ENCODE data around the gene GLMP.

Gene GLMP

DNA sequence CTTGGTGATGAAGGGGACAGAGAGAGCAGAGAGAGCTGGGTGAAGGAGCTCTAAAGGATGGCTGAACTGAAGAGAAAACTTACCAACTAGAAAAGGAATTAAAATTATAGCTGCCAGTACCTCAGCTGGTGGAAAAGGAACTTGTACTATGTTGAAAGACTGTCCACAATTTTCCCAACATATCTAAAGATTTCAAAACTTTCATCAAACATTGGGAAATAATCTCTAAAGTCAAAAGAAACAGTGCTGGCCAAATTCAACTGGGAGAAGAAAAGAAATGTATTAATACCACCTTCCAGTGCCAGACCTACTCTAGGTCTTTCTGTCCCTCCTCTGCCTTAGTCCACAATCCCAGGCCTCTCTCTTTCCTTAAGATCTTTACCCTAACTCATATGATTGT, 18.9 kb downstream of the GLMP start:
- H3K4me1 ChIP-seq (ENCODE audit: control insufficient read depth, insufficient read depth, low read length, poor library complexity, severe bottlenecking): peaks cover 5% of the 10 kb centered on the region
- no peaks in the 10 kb centered on the region for H3K9me3 ChIP-seq (ENCODE audit: control insufficient read depth, low read length)
- no peak overlapping the region for H3K27ac ChIP-seq (ENCODE audit: low read depth, low read length, severe bottlenecking)
- H3K4me3 ChIP-seq (ENCODE audit: extremely low read depth, insufficient read depth, low read length, poor library complexity, severe bottlenecking): no peak overlapping the region
- peaks cover 89% of the 10 kb centered on the region for H3K36me3 ChIP-seq (ENCODE audit: control insufficient read depth, insufficient read depth, low read length)

GRCh38 chr1:156270314-156270713, 25.2 kb downstream of the GLMP start:
- Histone ChIP-seq H3K36me3 (ENCODE audit: control insufficient read depth, insufficient read depth, low read length) (peaks cover 93% of the 10 kb centered on the region), H3K4me3 (ENCODE audit: extremely low read depth, insufficient read depth, low read length, poor library complexity, severe bottlenecking) (no peak overlapping the region), H3K27ac (ENCODE audit: low read depth, low read length, severe bottlenecking) (no peak overlapping the region), H3K4me1 (ENCODE audit: control insufficient read depth, insufficient read depth, low read length, poor library complexity, severe bottlenecking) (peaks cover 11% of the 10 kb centered on the region), H3K9me3 (ENCODE audit: control insufficient read depth, low read length) (no peaks in the 10 kb centered on the region)
- WGBS, 2 experiments (ENCODE audit: insufficient coverage in 2 of 2): 94 to 100% methylated on average over 1 to 2 of the region's 3 CpGs

DNA sequence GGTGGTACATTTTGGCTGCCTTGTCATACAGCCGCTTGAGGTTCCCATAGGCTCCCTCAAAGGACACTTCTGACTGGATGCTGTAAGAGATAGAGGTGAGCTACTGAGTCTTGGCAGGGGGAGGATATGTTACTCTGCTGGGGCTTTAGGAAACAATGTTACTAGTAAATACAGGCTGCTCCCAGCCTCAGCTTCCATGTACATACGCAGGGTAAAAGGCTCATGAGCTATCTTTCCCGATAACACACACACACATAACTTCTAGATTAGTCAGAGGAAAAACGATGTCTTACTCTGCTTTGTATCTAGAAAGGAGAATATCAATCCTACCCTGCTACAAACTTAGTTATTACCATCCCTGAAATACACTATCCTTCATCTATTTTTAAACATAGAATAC, 27.1 kb downstream of the GLMP start:
- Histone ChIP-seq H3K4me1 (ENCODE audit: control insufficient read depth, insufficient read depth, low read length, poor library complexity, severe bottlenecking) (peaks cover 11% of the 10 kb centered on the region), H3K4me3 (ENCODE audit: extremely low read depth, insufficient read depth, low read length, poor library complexity, severe bottlenecking) (no peak overlapping the region), H3K27ac (ENCODE audit: low read depth, low read length, severe bottlenecking) (no peak overlapping the region), H3K36me3 (ENCODE audit: control insufficient read depth, insufficient read depth, low read length) (peaks cover 93% of the 10 kb centered on the region), H3K9me3 (ENCODE audit: control insufficient read depth, low read length) (no peaks in the 10 kb centered on the region)
- 100% methylated on average over 1 of the region's 4 CpGs; no CpG with 5 or more reads in 1 of the 2 experiments for WGBS, 2 experiments (ENCODE audit: insufficient coverage in 2 of 2)

DNA sequence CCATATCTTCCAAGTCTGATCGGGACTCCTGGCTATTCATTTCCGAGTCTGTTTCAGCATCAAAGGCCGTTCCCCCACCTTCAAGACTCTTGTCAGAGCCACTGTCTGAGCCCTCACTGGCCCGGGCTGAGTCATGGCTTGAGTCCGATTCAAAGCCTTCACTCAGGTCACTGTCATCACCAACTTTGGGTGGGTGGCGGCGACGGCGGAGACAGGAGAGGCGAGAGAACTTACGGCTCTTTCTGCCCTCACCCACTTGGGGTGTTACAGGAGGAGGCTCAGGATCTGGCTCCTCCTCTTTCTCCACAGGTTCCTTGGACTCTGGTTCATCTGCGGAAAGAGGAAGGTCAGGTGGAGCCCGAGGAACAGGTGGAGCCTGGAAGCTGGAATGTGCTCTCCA, 29.4 kb downstream of the GLMP start:
- peaks cover 11% of the 10 kb centered on the region for H3K4me1 ChIP-seq (ENCODE audit: control insufficient read depth, insufficient read depth, low read length, poor library complexity, severe bottlenecking)
- no peak overlapping the region for H3K27ac ChIP-seq (ENCODE audit: low read depth, low read length, severe bottlenecking)
- WGBS, 2 experiments (ENCODE audit: insufficient coverage in 2 of 2): 95 to 96% methylated on average over 11 to 13 of the region's 13 CpGs
- no peaks in the 10 kb centered on the region for H3K9me3 ChIP-seq (ENCODE audit: control insufficient read depth, low read length)
- H3K4me3 ChIP-seq (ENCODE audit: extremely low read depth, insufficient read depth, low read length, poor library complexity, severe bottlenecking): no peak overlapping the region
- H3K36me3 ChIP-seq (ENCODE audit: control insufficient read depth, insufficient read depth, low read length): peaks cover 90% of the 10 kb centered on the region

DNA sequence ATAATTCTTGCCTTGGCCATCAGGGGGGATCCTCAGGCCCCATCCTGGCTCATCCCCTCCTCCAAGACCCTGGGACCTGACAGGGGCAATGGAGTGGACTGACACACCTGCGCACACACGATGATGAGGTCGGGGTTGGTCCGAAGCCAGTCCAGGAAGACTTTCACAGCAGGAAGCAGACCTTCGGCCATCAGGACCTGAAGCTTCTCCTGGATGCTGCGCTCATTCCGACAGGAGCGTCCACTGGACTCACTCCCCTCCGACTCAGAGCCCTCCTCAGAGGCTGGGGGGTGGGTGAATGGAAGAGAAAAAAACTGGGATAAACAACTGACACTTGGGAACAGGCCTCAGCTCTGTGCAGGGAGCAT, 32.2 kb downstream of the GLMP start:
- H3K4me1 ChIP-seq (ENCODE audit: control insufficient read depth, insufficient read depth, low read length, poor library complexity, severe bottlenecking): peaks cover 3% of the 10 kb centered on the region
- WGBS, 2 experiments (ENCODE audit: insufficient coverage in 2 of 2): 99 to 100% methylated on average over 8 of the region's 9 CpGs
- no peak overlapping the region for H3K4me3 ChIP-seq (ENCODE audit: extremely low read depth, insufficient read depth, low read length, poor library complexity, severe bottlenecking)
- H3K9me3 ChIP-seq (ENCODE audit: control insufficient read depth, low read length): no peaks in the 10 kb centered on the region
- no peak overlapping the region for H3K27ac ChIP-seq (ENCODE audit: low read depth, low read length, severe bottlenecking)
- peaks cover 97% of the 10 kb centered on the region for H3K36me3 ChIP-seq (ENCODE audit: control insufficient read depth, insufficient read depth, low read length)

- WGBS, 2 experiments (ENCODE audit: insufficient coverage in 2 of 2): 97 to 98% methylated on average over 8 of the region's 9 CpGs
- no peak overlapping the region for H3K4me3 ChIP-seq (ENCODE audit: extremely low read depth, insufficient read depth, low read length, poor library complexity, severe bottlenecking)
- H3K36me3 ChIP-seq (ENCODE audit: control insufficient read depth, insufficient read depth, low read length): peaks cover 97% of the 10 kb centered on the region
- peaks cover 6% of the 10 kb centered on the region for H3K4me1 ChIP-seq (ENCODE audit: control insufficient read depth, insufficient read depth, low read length, poor library complexity, severe bottlenecking)
- H3K9me3 ChIP-seq (ENCODE audit: control insufficient read depth, low read length): no peaks in the 10 kb centered on the region
- no peak overlapping the region for H3K27ac ChIP-seq (ENCODE audit: low read depth, low read length, severe bottlenecking)
These were observed 32.8 kb downstream of the GLMP start for GRCh38 chr1:156262461-156263287.

- Histone ChIP-seq H3K27ac (ENCODE audit: low read depth, low read length, severe bottlenecking) (no peak overlapping the region), H3K9me3 (ENCODE audit: control insufficient read depth, low read length) (no peaks in the 10 kb centered on the region), H3K4me1 (ENCODE audit: control insufficient read depth, insufficient read depth, low read length, poor library complexity, severe bottlenecking) (peaks cover 20% of the 10 kb centered on the region), H3K36me3 (ENCODE audit: control insufficient read depth, insufficient read depth, low read length) (peaks cover 96% of the 10 kb centered on the region), H3K4me3 (ENCODE audit: extremely low read depth, insufficient read depth, low read length, poor library complexity, severe bottlenecking) (no peak overlapping the region)
- WGBS, 2 experiments (ENCODE audit: insufficient coverage in 2 of 2): 78 to 100% methylated on average over 1 of the region's 2 CpGs
These were observed 34.6 kb downstream of the GLMP start for GRCh38 chr1:156260896-156261295.

- H3K36me3 ChIP-seq (ENCODE audit: control insufficient read depth, insufficient read depth, low read length): peaks cover 94% of the 10 kb centered on the region
These were observed 35.7 kb downstream of the GLMP start for GRCh38 chr1:156259805-156260204.

GRCh38 chr1:156258859-156259258, 36.6 kb downstream of the GLMP start:
- peaks cover 23% of the 10 kb centered on the region for H3K4me1 ChIP-seq (ENCODE audit: control insufficient read depth, insufficient read depth, low read length, poor library complexity, severe bottlenecking)
- H3K27ac ChIP-seq (ENCODE audit: low read depth, low read length, severe bottlenecking): no peak overlapping the region
- 94 to 100% methylated on average over 5 to 7 of the region's 8 CpGs for WGBS, 2 experiments (ENCODE audit: insufficient coverage in 2 of 2)
- no peak overlapping the region for H3K4me3 ChIP-seq (ENCODE audit: extremely low read depth, insufficient read depth, low read length, poor library complexity, severe bottlenecking)
- peaks cover 92% of the 10 kb centered on the region for H3K36me3 ChIP-seq (ENCODE audit: control insufficient read depth, insufficient read depth, low read length)
- no peaks in the 10 kb centered on the region for H3K9me3 ChIP-seq (ENCODE audit: control insufficient read depth, low read length)

More at GRCh38 chr1:156259805-156260204, 35.7 kb downstream of the GLMP start:
- no peak overlapping the region for H3K27ac ChIP-seq (ENCODE audit: low read depth, low read length, severe bottlenecking)
- no peaks in the 10 kb centered on the region for H3K9me3 ChIP-seq (ENCODE audit: control insufficient read depth, low read length)
- peaks cover 20% of the 10 kb centered on the region for H3K4me1 ChIP-seq (ENCODE audit: control insufficient read depth, insufficient read depth, low read length, poor library complexity, severe bottlenecking)
- WGBS, 2 experiments (ENCODE audit: insufficient coverage in 2 of 2): 88% methylated on average over 3 of the region's 3 CpGs; no CpG with 5 or more reads in 1 of the 2 experiments
- H3K4me3 ChIP-seq (ENCODE audit: extremely low read depth, insufficient read depth, low read length, poor library complexity, severe bottlenecking): no peak overlapping the region

GRCh38 chr1:156257711-156258110, 37.8 kb downstream of the GLMP start:
- peak overlapping the region; percentile 31 for H3K27ac ChIP-seq (ENCODE audit: low read depth, low read length, severe bottlenecking)
- H3K4me1 ChIP-seq (ENCODE audit: control insufficient read depth, insufficient read depth, low read length, poor library complexity, severe bottlenecking): peaks cover 29% of the 10 kb centered on the region
- no peaks in the 10 kb centered on the region for H3K9me3 ChIP-seq (ENCODE audit: control insufficient read depth, low read length)
- H3K4me3 ChIP-seq (ENCODE audit: extremely low read depth, insufficient read depth, low read length, poor library complexity, severe bottlenecking): no peak overlapping the region
- WGBS, 2 experiments (ENCODE audit: insufficient coverage in 2 of 2): 92% methylated on average over 2 of the region's 2 CpGs; no CpG with 5 or more reads in 1 of the 2 experiments
- H3K36me3 ChIP-seq (ENCODE audit: control insufficient read depth, insufficient read depth, low read length): peaks cover 92% of the 10 kb centered on the region

DNA sequence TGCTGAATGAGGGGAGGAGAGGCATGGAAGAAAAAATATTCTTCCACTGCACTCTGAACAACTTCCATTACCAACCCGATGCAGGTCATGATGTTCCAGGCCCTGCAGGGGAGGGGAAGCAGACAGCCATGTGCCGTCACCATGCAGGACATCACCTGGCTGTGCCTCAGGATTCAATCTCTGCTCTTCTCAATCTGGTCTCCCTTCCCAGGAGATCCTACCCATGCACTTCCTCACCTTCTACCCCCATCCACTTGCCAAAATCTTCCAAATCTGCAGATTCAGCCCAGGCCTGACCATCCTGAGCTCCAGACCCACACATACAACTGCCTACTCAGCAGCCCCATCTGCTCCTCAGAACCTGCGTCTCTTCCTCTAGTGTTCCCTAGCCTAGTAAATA, 41.8 kb downstream of the GLMP start:
- WGBS, 2 experiments (ENCODE audit: insufficient coverage in 2 of 2): 93 to 100% methylated on average over 2 to 3 of the region's 3 CpGs
- H3K4me1 ChIP-seq (ENCODE audit: control insufficient read depth, insufficient read depth, low read length, poor library complexity, severe bottlenecking): peaks cover 68% of the 10 kb centered on the region
- H3K36me3 ChIP-seq (ENCODE audit: control insufficient read depth, insufficient read depth, low read length): peaks cover 90% of the 10 kb centered on the region
- no peaks in the 10 kb centered on the region for H3K9me3 ChIP-seq (ENCODE audit: control insufficient read depth, low read length)
- H3K4me3 ChIP-seq (ENCODE audit: extremely low read depth, insufficient read depth, low read length, poor library complexity, severe bottlenecking): no peak overlapping the region
- peak overlapping the region; percentile 37 for H3K27ac ChIP-seq (ENCODE audit: low read depth, low read length, severe bottlenecking)
